ENCODE results near the gene TMEM14B.
"Not testable (repeated sequence)": the region's sequence is repeated elsewhere in the genome, so short reads cannot be mapped to it uniquely, and the experiment has no call there.

The TMEM14B gene

DNA sequence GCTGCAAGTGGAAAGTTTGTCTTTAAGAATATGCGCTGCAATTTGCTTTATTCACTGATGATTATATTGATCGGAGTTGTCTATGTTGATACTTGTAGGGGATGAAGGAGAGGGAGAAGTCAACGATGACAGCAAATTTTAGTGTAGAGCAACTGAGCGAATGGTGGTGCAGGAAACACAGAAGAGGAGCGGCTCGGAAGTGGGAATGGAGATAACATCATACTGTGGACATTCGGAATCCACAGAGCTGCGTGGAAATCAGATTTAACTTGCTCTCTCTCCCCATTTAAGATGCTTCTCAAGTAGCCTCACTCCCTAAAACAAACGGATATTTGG is 722 bp upstream of the TMEM14B start:
- DNase-seq (ENCODE audit: low read depth in 3 of 3): no peak

- DNase-seq (ENCODE audit: low read depth in 3 of 3): no peak
Observed at GRCh38 chr6:10749734-10750133, 2.1 kb downstream of the TMEM14B start.

GRCh38 chr6:10750568-10750967 is 3.0 kb downstream of the TMEM14B start:
- DNase-seq (ENCODE audit: low read depth in 3 of 3): not testable (repeated sequence)

GRCh38 chr6:10751757-10752156 is 4.2 kb downstream of the TMEM14B start:
- DNase-seq (ENCODE audit: low read depth in 3 of 3): not testable (repeated sequence)

GRCh38 chr6:10756085-10756484 is 8.5 kb downstream of the TMEM14B start:
- no peak for DNase-seq (ENCODE audit: low read depth in 3 of 3)

DNA sequence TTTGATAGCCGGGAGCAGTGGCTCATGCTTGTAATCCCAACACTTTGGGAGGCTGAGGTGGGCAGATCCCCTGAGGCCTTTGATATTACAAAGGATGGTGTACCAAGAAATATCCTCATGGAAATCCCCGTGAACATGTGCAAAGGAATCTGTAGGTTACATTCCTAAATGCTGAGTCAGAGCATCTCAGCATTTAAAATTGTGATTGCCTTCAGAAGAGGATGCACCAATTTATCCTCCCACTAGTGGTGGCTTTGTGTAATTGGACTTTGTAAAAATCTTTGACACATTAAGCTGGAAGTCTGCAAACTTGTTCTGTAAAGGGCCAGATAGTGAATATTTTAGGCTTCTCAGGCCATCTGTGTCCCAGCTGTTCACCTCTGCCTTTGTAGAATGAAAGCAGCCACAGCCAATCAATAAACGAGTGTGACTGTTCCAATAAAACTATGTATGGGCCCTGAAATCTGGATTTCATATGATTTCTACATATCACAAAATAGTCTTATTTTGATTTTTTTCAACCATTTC is 11.8 kb downstream of the TMEM14B start:
- no peak for DNase-seq (ENCODE audit: low read depth in 3 of 3)

DNA sequence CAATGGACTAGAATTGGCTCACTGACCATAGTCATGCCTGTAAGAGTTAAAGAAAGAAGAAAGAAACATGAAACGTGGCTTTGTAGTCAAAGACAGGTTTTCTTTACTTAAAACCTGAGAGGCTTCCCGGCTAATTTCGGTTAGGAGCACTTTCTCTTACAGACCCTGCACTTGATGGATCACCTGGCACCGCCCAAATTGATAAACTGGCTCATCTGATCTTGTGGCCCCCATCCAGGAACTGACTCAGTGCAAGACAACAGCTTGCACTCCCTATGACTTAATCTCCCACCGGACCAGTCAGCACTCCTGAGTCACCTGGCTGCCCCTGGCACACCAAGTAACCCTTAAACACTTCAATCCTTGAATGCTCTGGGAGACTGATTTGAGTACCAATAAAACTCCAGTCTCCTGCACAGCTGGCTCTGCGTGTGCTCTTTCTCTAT is 12.3 kb downstream of the TMEM14B start:
- DNase-seq (ENCODE audit: low read depth in 3 of 3): no peak

DNA sequence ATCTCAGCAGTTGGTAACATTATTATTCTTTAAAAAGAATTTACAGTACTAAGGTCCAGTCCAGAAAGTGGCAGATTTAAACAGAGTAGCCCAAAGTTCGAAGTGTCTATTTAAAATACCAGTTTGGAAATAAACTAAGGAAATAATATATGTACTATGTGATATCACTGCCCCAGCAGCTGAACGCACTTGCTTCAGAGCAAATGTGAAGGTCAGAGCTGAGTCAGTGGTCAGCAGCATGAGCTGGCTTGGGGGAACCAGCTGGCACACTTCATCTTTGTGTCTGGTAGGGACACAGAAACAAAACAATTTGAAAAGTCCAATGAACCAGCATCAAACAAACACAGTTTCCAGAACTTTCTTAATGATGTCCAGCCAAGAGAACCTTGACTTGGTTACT is 15.4 kb downstream of the TMEM14B start:
- no peak for DNase-seq (ENCODE audit: low read depth in 3 of 3)

DNA sequence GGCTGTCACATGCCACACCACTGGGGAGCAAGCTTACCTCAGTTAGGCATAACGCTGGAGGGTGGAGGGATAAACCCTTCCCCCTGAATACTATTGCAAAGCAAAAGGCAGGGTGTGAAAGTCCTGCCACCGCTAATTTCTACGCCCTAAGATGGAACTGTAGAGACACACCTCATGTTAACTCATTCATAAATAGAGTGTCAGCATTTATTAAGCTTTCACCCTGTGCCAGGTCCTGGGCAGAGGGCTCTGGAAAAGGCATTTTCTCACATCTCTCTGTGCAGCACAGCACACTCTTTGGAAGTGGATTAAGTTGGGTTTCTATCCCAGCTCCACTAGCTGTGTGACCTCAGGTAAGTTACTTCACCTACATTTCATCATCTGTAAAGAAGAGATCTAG is 21.8 kb downstream of the TMEM14B start:
- DNase-seq (ENCODE audit: low read depth in 3 of 3): no peak

DNA sequence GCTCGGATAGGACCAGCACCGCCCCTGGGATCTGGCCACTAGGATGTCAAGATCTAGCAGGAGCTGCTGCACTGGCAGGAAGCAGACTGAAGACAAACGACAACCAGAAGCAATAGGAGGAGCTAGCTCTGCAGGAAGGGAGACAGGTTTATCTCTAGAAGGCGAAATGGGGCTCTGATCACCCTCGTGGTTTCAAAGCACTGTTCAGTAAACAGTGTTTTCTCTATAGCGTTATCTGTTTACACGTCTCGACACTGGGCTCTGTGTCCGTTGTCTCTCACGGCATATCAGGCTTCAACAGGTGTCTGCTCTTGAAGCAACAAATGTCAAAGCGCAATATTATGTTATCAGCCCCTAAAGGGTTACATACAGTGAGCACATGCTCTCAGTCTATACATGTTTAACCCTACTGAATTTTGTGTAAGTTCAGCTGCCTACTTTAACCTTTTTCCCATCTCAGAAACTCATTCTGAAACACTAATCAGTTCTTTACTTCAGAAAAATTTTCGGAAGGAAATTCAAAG is 23.8 kb downstream of the TMEM14B start:
- DNase-seq (ENCODE audit: low read depth in 3 of 3): no peak

DNA sequence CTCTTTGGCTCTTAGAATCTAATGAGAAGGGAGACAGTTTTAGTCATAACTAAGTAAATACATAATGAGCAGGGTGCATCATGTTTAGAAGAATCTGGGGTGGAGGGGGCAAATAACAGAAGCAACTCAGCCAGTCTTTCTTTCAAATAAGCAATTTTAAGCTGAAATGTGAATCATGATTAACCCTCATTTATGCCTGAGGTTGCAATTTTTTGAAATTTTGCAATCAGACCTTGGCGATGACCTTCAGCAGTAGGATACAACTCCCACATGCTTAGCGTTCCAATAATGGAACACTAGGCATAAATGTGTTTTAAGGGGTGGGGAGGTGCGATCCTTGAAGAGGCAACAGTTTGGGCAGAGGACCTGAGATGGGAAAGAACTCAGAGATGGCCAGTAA is 30.6 kb downstream of the TMEM14B start:
- DNase-seq (ENCODE audit: low read depth in 3 of 3): no peak

GRCh38 chr6:10779076-10779475 is 31.5 kb downstream of the TMEM14B start:
- no peak for DNase-seq (ENCODE audit: low read depth in 3 of 3)

- DNase-seq (ENCODE audit: low read depth in 3 of 3): no peak
Observed at GRCh38 chr6:10791673-10792072, 44.1 kb downstream of the TMEM14B start.

DNA sequence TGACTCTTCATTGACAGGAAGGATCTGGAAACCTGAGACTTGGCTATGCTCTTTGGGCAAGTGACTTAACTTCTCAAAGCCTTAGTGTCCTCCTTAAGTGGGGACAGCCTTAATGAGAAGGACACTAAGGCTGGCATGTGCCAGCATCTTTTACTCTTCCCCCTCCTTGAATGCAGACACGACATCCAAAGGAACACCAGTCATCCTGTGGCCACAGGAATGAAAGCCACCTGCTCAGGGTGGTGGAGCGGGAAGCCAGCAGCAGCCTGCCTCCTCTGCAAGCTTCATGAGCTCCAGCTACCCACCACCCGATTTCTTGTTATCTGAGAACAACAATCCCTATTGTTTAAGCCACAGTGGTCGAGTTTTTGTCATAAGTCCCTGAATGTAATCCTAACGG is 44.5 kb downstream of the TMEM14B start:
- DNase-seq (ENCODE audit: low read depth in 3 of 3): no peak

DNA sequence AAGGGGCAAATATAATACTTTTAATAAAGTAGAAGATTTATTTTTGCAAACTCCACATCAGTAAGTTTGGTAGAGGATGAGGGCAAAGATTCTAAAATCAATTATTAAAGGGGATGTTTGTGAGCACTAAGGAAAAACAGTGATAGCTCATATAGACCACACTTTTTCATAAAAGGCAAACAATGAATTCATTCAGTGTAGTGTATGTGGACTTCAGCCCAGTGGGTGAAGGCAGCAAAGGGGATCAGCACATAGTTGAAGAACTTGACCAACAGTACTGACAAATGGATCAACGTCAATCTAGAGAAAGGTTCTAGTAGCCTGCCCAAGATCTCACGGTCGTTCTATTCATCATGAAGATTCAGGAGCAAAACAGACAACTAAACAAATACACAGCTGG is 45.4 kb downstream of the TMEM14B start:
- no peak for DNase-seq (ENCODE audit: low read depth in 3 of 3)

DNA sequence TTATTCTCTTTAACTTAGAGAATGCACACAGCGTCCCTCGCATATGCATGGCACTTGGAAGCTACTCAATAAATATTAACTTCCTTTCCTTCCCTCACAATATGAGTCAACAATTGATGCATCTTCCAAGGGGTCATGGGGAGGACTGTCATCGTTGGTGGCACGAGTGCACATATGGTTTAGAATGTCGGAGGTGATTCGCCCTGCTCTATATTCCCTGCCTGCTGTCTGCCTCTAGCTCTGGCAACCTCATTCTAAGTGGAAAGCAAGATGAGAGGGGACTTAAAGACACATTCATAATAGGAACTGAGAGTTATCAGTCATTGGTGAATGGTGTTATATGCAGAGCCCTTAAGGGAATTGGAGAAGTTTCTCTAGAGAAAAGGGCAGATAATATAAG is 46.1 kb downstream of the TMEM14B start:
- DNase-seq (ENCODE audit: low read depth in 3 of 3): no peak

GRCh38 chr6:10794239-10794638 is 46.6 kb downstream of the TMEM14B start:
- DNase-seq (ENCODE audit: low read depth in 3 of 3): no peak

GRCh38 chr6:10800810-10801209 is 53.2 kb downstream of the TMEM14B start:
- no peak for DNase-seq (ENCODE audit: low read depth in 3 of 3)

DNA sequence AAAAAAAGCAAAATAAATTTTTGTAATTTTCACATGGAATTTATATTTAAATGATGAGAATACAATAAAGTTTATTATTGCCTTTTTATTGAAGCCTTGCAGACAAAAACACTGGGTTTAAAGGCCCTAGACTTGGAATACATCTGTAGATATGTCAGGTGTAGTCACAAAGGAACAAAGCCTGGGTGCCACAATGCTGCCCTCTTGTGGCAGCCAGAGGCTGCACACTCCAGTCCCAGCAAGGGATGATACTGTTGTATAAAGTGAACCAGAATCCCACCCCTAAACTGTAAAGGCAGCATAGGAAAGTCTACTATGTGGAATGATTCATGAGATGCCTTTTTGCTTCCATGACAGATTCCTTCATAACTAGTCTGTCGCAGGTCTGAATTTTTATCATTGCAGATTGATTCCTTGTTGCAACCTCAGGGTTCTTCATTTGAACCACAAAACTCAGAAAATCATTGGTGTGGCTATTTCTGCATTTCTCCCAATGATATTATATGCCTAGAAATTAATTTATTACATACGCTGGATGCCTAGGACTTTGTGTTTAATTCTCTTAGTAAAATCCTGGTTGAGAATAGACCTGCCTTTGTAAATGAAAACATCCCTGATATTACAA is 53.7 kb downstream of the TMEM14B start:
- peak; percentile 10 to 32 (median 30) for DNase-seq (ENCODE audit: low read depth in 3 of 3)
